NCI-H2107 treated with DMSO at 0.1 percent for 48 hours (cell line): ENCODE results near the gene RGL1.

ENCODE experiments used
- DNase-seq: peaks from one replicate; lab custom pipeline; 2025; ENCODE audit not compliant: unreplicated experiment; lab: John Stamatoyannopoulos, UW

The RGL1 gene

GRCh38 chr1:183859831-183860230, 54.9 kb downstream of the RGL1 start:
- DNase-seq: no peak

- no peak for DNase-seq
Measured at GRCh38 chr1:183862967-183863366, 58.0 kb downstream of the RGL1 start.

GRCh38 chr1:183863852-183864251, 58.9 kb downstream of the RGL1 start:
- no peak for DNase-seq

GRCh38 chr1:183864611-183865010, 59.7 kb downstream of the RGL1 start:
- DNase-seq: no peak

- DNase-seq: no peak
Measured at GRCh38 chr1:183869230-183869629, 64.3 kb downstream of the RGL1 start.

- no peak for DNase-seq
Measured at GRCh38 chr1:183869664-183870063, 64.7 kb downstream of the RGL1 start.

GRCh38 chr1:183870351-183871077, 65.6 kb downstream of the RGL1 start:
- no peak for DNase-seq

- peak; percentile 2 for DNase-seq
Measured at GRCh38 chr1:183871142-183871541, 66.2 kb downstream of the RGL1 start.

- DNase-seq: no peak
Measured at GRCh38 chr1:183871601-183872000, 66.7 kb downstream of the RGL1 start.

- DNase-seq: no peak
Measured at GRCh38 chr1:183872403-183872802, 67.5 kb downstream of the RGL1 start.

GRCh38 chr1:183873642-183874041, 68.7 kb downstream of the RGL1 start:
- DNase-seq: no peak

GRCh38 chr1:183876309-183876708, 71.4 kb downstream of the RGL1 start:
- no peak for DNase-seq

GRCh38 chr1:183877053-183877720, 72.3 kb downstream of the RGL1 start:
- no peak for DNase-seq

- no peak for DNase-seq
Measured at GRCh38 chr1:183879494-183879893, 74.6 kb downstream of the RGL1 start.

GRCh38 chr1:183879966-183880365, 75.0 kb downstream of the RGL1 start:
- no peak for DNase-seq

GRCh38 chr1:183880531-183881243, 75.8 kb downstream of the RGL1 start:
- no peak for DNase-seq

- DNase-seq: no peak
Measured at GRCh38 chr1:183881387-183882131, 76.6 kb downstream of the RGL1 start.

- no peak for DNase-seq
Measured at GRCh38 chr1:183882335-183883167, 77.6 kb downstream of the RGL1 start.

- DNase-seq: no peak
Measured at GRCh38 chr1:183883623-183884022, 78.7 kb downstream of the RGL1 start.

- DNase-seq: no peak
Measured at GRCh38 chr1:183884526-183884925, 79.6 kb downstream of the RGL1 start.
